SU-DHL-6 (cell line): ENCODE results near the gene VPS26B.

ENCODE experiments used
- H2AFZ ChIP-seq: fragments of 200-600 bp; sonication (generic); 2 replicates; pipeline ENCODE4 v1.6.1; 2014; ENCODE audit warnings: low read depth, mild to moderate bottlenecking, moderate library complexity, mixed read lengths, antibody characterized with exemption, low read length; ENCODE audit not compliant: severe bottlenecking
- H3F3A ChIP-seq: fragments of 200-600 bp; shearing (Covaris generic); 2 replicates; pipeline ENCODE4 v1.6.0; 2016; ENCODE audit warnings: antibody characterized with exemption, mild to moderate bottlenecking; ENCODE audit not compliant: insufficient read depth
- H3K27ac ChIP-seq: fragments of 200-600 bp; sonication (generic); 2 replicates; pipeline ENCODE4 v1.5.1; 2016; ENCODE audit warnings: low read depth, mild to moderate bottlenecking, low read length, moderate library complexity, mixed read lengths
- H3K27me3 ChIP-seq: fragments of 200-600 bp; sonication (generic), shearing (Covaris generic); 2 replicates; pipeline ENCODE4 v1.6.0; 2014; ENCODE audit warnings: mild to moderate bottlenecking, low read length
- H3K36me3 ChIP-seq: fragments of 200-600 bp; sonication (generic); 2 replicates; pipeline ENCODE4 v1.6.1; 2014; ENCODE audit warnings: mild to moderate bottlenecking, low read length, mixed read lengths
- H3K4me2 ChIP-seq: fragments of 300-600, 200-600 bp; shearing (Covaris generic), sonication (generic); 2 replicates; pipeline ENCODE4 v1.6.0; 2014; ENCODE audit warnings: low read length, low read depth, mild to moderate bottlenecking; ENCODE audit not compliant: poor library complexity, severe bottlenecking
- H3K4me3 ChIP-seq: fragments of 200-600 bp; sonication (generic); 2 replicates; pipeline ENCODE4 v1.5.1; 2014; ENCODE audit warnings: antibody characterized with exemption, low read length, mild to moderate bottlenecking, mixed read lengths; ENCODE audit not compliant: insufficient read depth, poor library complexity, severe bottlenecking
- H3K79me2 ChIP-seq: fragments of 200-600 bp; sonication (generic); 2 replicates; pipeline ENCODE4 v1.6.1; 2014; ENCODE audit warnings: mild to moderate bottlenecking, low read length, moderate library complexity; ENCODE audit not compliant: insufficient read depth
- H3K9ac ChIP-seq: fragments of 200-600 bp; sonication (generic); 2 replicates; pipeline ENCODE4 v1.7.0; 2014; ENCODE audit warnings: mild to moderate bottlenecking, low read length
- H3K9me2 ChIP-seq: fragments of 200-600 bp; sonication (generic); replicated peaks from 2 replicates; pipeline ENCODE4 v1.6.1; 2014; ENCODE audit warnings: low read length; ENCODE audit not compliant: insufficient read depth
- H3K9me3 ChIP-seq: fragments of 200-600 bp; sonication (generic); 2 replicates; pipeline ENCODE4 v1.6.1; 2014; ENCODE audit warnings: low read length, mixed read lengths; ENCODE audit not compliant: insufficient read depth
- H4K20me1 ChIP-seq: fragments of 200-600 bp; sonication (generic); 2 replicates; pipeline ENCODE4 v1.6.1; 2014; ENCODE audit warnings: low read depth, mild to moderate bottlenecking, antibody characterized with exemption, low read length, moderate library complexity, mixed read lengths
- CTCF ChIP-seq: fragments of 200-600 bp; sonication (generic); IDR thresholded peaks from one replicate; pipeline ENCODE4 v1.5.1; 2017; ENCODE audit warnings: antibody characterized with exemption, mild to moderate bottlenecking, low read length, moderate library complexity; ENCODE audit not compliant: insufficient read depth, poor library complexity, severe bottlenecking
- EZH2phosphoT487 ChIP-seq: fragments of 200-600 bp; sonication (generic), shearing (Covaris generic); conservative IDR thresholded peaks from 2 replicates; pipeline ENCODE4 v1.6.1; 2018; ENCODE audit warnings: mild to moderate bottlenecking, antibody characterized with exemption, low read length, moderate library complexity, mixed read lengths

Gene VPS26B

GRCh38 chr11:134266841-134267251 lies 42.4 kb downstream of the VPS26B start:
- Histone ChIP-seq H2AFZ (no peak overlapping the region), H3F3A (no peaks in the 10 kb centered on the region), H3K9me2 (no peaks in the 10 kb centered on the region), H3K36me3 (no peaks in the 10 kb centered on the region), H3K9ac (no peak overlapping the region), H3K79me2 (no peaks in the 10 kb centered on the region), H3K27ac (no peak overlapping the region), H4K20me1 (no peaks in the 10 kb centered on the region), H3K4me3 (no peak overlapping the region), H3K27me3 (no peaks in the 10 kb centered on the region), H3K4me2 (no peak overlapping the region), H3K9me3 (no peaks in the 10 kb centered on the region)
- no peak for TF ChIP-seq EZH2phosphoT487
- no peak for TF ChIP-seq CTCF

- Histone ChIP-seq H2AFZ (no peak overlapping the region), H3K9me3 (no peaks in the 10 kb centered on the region), H3K9me2 (no peaks in the 10 kb centered on the region), H3K4me3 (no peak overlapping the region), H4K20me1 (no peaks in the 10 kb centered on the region), H3K79me2 (no peaks in the 10 kb centered on the region), H3F3A (no peaks in the 10 kb centered on the region), H3K27me3 (no peaks in the 10 kb centered on the region), H3K36me3 (no peaks in the 10 kb centered on the region), H3K27ac (no peak overlapping the region), H3K4me2 (no peak overlapping the region), H3K9ac (no peak overlapping the region)
- TF ChIP-seq CTCF (no peak), EZH2phosphoT487 (no peak)
These were observed 43.0 kb downstream of the VPS26B start for GRCh38 chr11:134267461-134267860.

- H3K4me2 ChIP-seq, result no peak overlapping the region
- no peaks in the 10 kb centered on the region for H3F3A ChIP-seq
- no peak overlapping the region for H3K27ac ChIP-seq
- no peaks in the 10 kb centered on the region for H3K36me3 ChIP-seq
- H2AFZ ChIP-seq, result no peak overlapping the region
- H3K9me3 ChIP-seq, result no peaks in the 10 kb centered on the region
- no peak overlapping the region for H3K4me3 ChIP-seq
- H3K27me3 ChIP-seq, result no peaks in the 10 kb centered on the region
- no peaks in the 10 kb centered on the region for H3K79me2 ChIP-seq
- no peaks in the 10 kb centered on the region for H3K9me2 ChIP-seq
- TF ChIP-seq CTCF (no peak), EZH2phosphoT487 (no peak)
- H4K20me1 ChIP-seq, result no peaks in the 10 kb centered on the region
- H3K9ac ChIP-seq, result no peak overlapping the region
These were observed 43.5 kb downstream of the VPS26B start for GRCh38 chr11:134267966-134268365.
